ENCODE data around the gene EFEMP2.
A peak's percentile ranks its signal among the peaks of the same experiment; 100 is the strongest.

GRCh38 chr11:65911682-65912568 is 39.3 kb upstream of the EFEMP2 start:
- TF ChIP-seq BHLHE40 (IDR thresholded peaks at IDR 0.05; ENCODE audit: borderline replicate concordance): no peak
- TF ChIP-seq FOXK2 (IDR thresholded peaks at IDR 0.05): no peak
- TF ChIP-seq FOXA1 (IDR thresholded peaks at IDR 0.05): no peak
- no peak for TF ChIP-seq FOXM1 (IDR thresholded peaks at IDR 0.05; ENCODE audit: borderline replicate concordance)
- TF ChIP-seq ARNT (IDR thresholded peaks at IDR 0.05): no peak
- TF ChIP-seq TARDBP (IDR thresholded peaks at IDR 0.05): no peak
- no peak for TF ChIP-seq SP1 (IDR thresholded peaks at IDR 0.05)
- TF ChIP-seq L3MBTL2 (conservative IDR thresholded peaks at IDR 0.05): peak; percentile 69
- TF ChIP-seq SUZ12 (IDR thresholded peaks at IDR 0.05): no peak
- no peak for TF ChIP-seq ELF4 (IDR thresholded peaks at IDR 0.05)

Data from HEK293T (cell line).